Heart left ventricle (tissue), 16 donors: ENCODE results near the gene LRP1. TPM values are rescaled to one million over a fixed set of nuclear protein-coding genes. Genes with fewer than 3 reads are reported as not detected.
A peak's percentile ranks its signal among the peaks of the same experiment; 100 is the strongest.

Experiments
- ATAC-seq, 4 donors: fragments of 200-7000 bp; cut with Tn5 transposase; one replicate each; pipeline ENCODE4 v1.9.1; 2020 to 2022; ENCODE audit warnings: moderate library complexity in 4 of 4, mild to moderate bottlenecking in 3 of 4, moderate number of reproducible peaks in 1 of 4
- DNase-seq, 5 donors: peaks; one replicate each; pipeline ENCODE4 v3.0.0-alpha.2; 2020
- H3K27ac ChIP-seq, 12 donors: fragments of 200-600 bp; sonication (generic) in 4 of 12; one replicate each; pipeline versions ENCODE4 v1.5.0 to v1.8.0; 2016 to 2022; ENCODE audit warnings: mild to moderate bottlenecking in 2 of 12
- H3K27me3 ChIP-seq, 9 donors: fragments of 200-600 bp; sonication (generic) in 2 of 9; one replicate each; pipeline versions ENCODE4 v1.5.1 to v1.8.0; 2016 to 2022; ENCODE audit warnings: mild to moderate bottlenecking in 3 of 9
- H3K36me3 ChIP-seq, 9 donors: fragments of 200-600 bp; sonication (generic) in 2 of 9; one replicate each; pipeline versions ENCODE4 v1.5.0 to v1.8.0; 2018 to 2022; ENCODE audit warnings: mild to moderate bottlenecking in 2 of 9
- H3K4me1 ChIP-seq, 12 donors: fragments of 200-600 bp; sonication (generic) in 4 of 12; one replicate each; pipeline versions ENCODE4 v1.5.0 to v1.8.0; 2016 to 2022; ENCODE audit warnings: mild to moderate bottlenecking in 3 of 12
- H3K4me3 ChIP-seq, 12 donors: fragments of 200-600 bp; sonication (generic) in 4 of 12; one replicate each; pipeline versions ENCODE4 v1.5.0 to v1.8.0; 2017 to 2022; ENCODE audit warnings: mild to moderate bottlenecking in 9 of 12, moderate library complexity in 4 of 12
- H3K9me3 ChIP-seq, 12 donors: fragments of 200-600 bp; sonication (generic) in 4 of 12; one replicate each; pipeline versions ENCODE4 v1.5.0 to v1.8.0; 2016 to 2022; ENCODE audit warnings: mild to moderate bottlenecking in 1 of 12
- CTCF ChIP-seq, 12 donors: fragments of 200-600 bp; sonication (generic) in 4 of 12; IDR thresholded peaks; one replicate each; pipeline versions ENCODE4 v1.5.0 to v1.8.0; 2018 to 2022; ENCODE audit warnings: antibody characterized with exemption in 12 of 12, mild to moderate bottlenecking in 5 of 12
- POLR2A ChIP-seq, 2 donors: fragments of 450-650 bp; IDR thresholded peaks; one replicate each; pipeline ENCODE4 v1.6.1; 2017; ENCODE audit warnings: antibody characterized with exemption in 2 of 2, mild to moderate bottlenecking in 2 of 2, moderate library complexity in 2 of 2
- WGBS, 4 donors: extraction: QIAGEN DNeasy Blood & Tissue Kit in 2 of 4; methylation state at CpG; one replicate each; pipeline versions ENCODE4 v1.1.5 to v1.1.7; 2013 to 2018; 5-methylcytosine and 5-hydroxymethylcytosine counted together
- intact Hi-C, 10 donors: fragments of 100-400 bp; cut with DNase I; formaldehyde crosslinking; loops; one replicate each; pipeline versions ENCODE4 v1.11.1 to v1.14.2; 2022
- polyA plus RNA-seq, 2 donors: library from polyadenylated mRNA; stranded (reverse); fragments of 200-250 nt; gene quantifications; one replicate each; pipeline ENCODE4 v1.2.3, GENCODE V29; 2013
- total RNA-seq, 9 donors: library from RNA; depleted of rRNA in 2 of 9; stranded (reverse); fragments of >200 nt in 2 of 9; fragmentation: NEBNext Ultra II Directional in 3 of 9; extraction: Animal tissue kit (Norgen Biotek cat#: 25700) in 3 of 9; gene quantifications; one replicate each; pipeline versions ENCODE4 v1.1.0 to v1.2.4, GENCODE V29; 2016 to 2023
- donor health status: ischemic (EF 13 %, LVEDD 7.1; RV severe dilation, severe dysfunction).
- donor health status: healthy with polysubstance abuse.
- donor health status: DM: no; HTN: yes; CAD: no.
- donor health status: DM: no; HTN: no; CAD: no.
- donor health status: ischemic (EF 25% LVEDD 6.9; RV normal size, moderate dysfunction).
- donor health status: ischemic (EF 25% LVEDD 5.7; RV mildly dilated, moderate dysfunction).
- donor health status: healthy.
- donor health status: DM: yes; HTN: yes; CAD: no.
- donor health status: ischemic (EF 35%, LVEDD 5.7; RV mildly dilated, moderate dysfunction).
- donor health status: nonischemic (EF 11% LVEDD 7.7; RV severe dilation, severe dysfunction).
- donor health status: DM: yes; HTN: yes; CAD: no.
- donor health status: PGD.
- donor health status: ischemic (EF 29% LVEDD 5.4; RV normal size, mild dysfunction).
- donor health status: nonischemic (EF 23%, LVEDD 6.1; RV moderate dilation, normal function).

The LRP1 gene
- total and polyA plus RNA-seq, 11 donors = 23.0 to 316 (median 69.0) TPM

- Histone ChIP-seq H3K4me3 (peak overlapping the region in 11 of 12 donors; percentile 57 to 82 (median 66)), H3K9me3 (no peaks in the 10 kb centered on the region), H3K27ac (peak overlapping the region in 10 of 12 donors; percentile 25 to 89 (median 76)), H3K27me3 (peaks cover 5 to 23% (median 17%) of the 10 kb centered on the region in 9 donors), H3K36me3 (peaks cover 0 to 40% (median 29%) of the 10 kb centered on the region in 9 donors), H3K4me1 (peaks cover 0 to 71% (median 21%) of the 10 kb centered on the region in 12 donors)
- WGBS, 4 donors = 58 to 70% (median 63%) methylated on average over 10 of the region's 10 CpGs
- TF ChIP-seq POLR2A (IDR thresholded peaks at IDR 0.05) (no peak), CTCF (IDR thresholded peaks at IDR 0.05) (no peak)
- DNase-seq (peak in 1 of 5 donors; percentile 46), ATAC-seq (no peak)
- intact Hi-C loops = loop anchor here in 1 of 10 donors (2.0 kb wide), 1 partner anchor 16 kb away; no protein-coding TSS in a partner anchor
Measured at GRCh38 chr12:57230381-57231155, 102.3 kb downstream of the LRP1 start.

GRCh38 chr12:57231276-57232021 lies 103.2 kb downstream of the LRP1 start:
- DNase-seq = peak in 1 of 5 donors; percentile 58
- intact Hi-C loops = loop anchor here in 1 of 10 donors (2.0 kb wide), 1 partner anchor 17 kb away; no protein-coding TSS in a partner anchor
- peaks cover 0 to 40% (median 29%) of the 10 kb centered on the region in 9 donors for H3K36me3 ChIP-seq
- WGBS, 4 donors = 87 to 93% (median 89%) methylated on average over 11 to 13 of the region's 13 CpGs
- TF ChIP-seq CTCF (IDR thresholded peaks at IDR 0.05) (no peak), POLR2A (IDR thresholded peaks at IDR 0.05) (no peak)
- no peaks in the 10 kb centered on the region for H3K9me3 ChIP-seq
- H3K4me3 ChIP-seq = peak overlapping the region in 2 of 12 donors; percentile 61 to 69
- ATAC-seq = no peak
- peaks cover 0 to 22% (median 12%) of the 10 kb centered on the region in 9 donors for H3K27me3 ChIP-seq
- peak overlapping the region in 1 of 12 donors; percentile 89 for H3K27ac ChIP-seq
- peaks cover 0 to 73% (median 23%) of the 10 kb centered on the region in 12 donors for H3K4me1 ChIP-seq

GRCh38 chr12:57232156-57232756 lies 104.0 kb downstream of the LRP1 start:
- peaks cover 0 to 40% (median 29%) of the 10 kb centered on the region in 9 donors for H3K36me3 ChIP-seq
- DNase-seq (peak in 1 of 5 donors; percentile 58), ATAC-seq (no peak)
- H3K9me3 ChIP-seq = no peaks in the 10 kb centered on the region
- H3K27ac ChIP-seq = peak overlapping the region in 1 of 12 donors; percentile 35
- H3K4me1 ChIP-seq = peaks cover 0 to 73% (median 19%) of the 10 kb centered on the region in 12 donors
- TF ChIP-seq CTCF (IDR thresholded peaks at IDR 0.05) (no peak), POLR2A (IDR thresholded peaks at IDR 0.05) (no peak)
- peaks cover 0 to 22% (median 5%) of the 10 kb centered on the region in 9 donors for H3K27me3 ChIP-seq
- 81 to 89% (median 85%) methylated on average over 18 to 19 of the region's 19 CpGs for WGBS, 4 donors
- no peak overlapping the region for H3K4me3 ChIP-seq
- intact Hi-C loops = no loop called here
